ENCODE data around the gene CAPN11.

CAPN11 gene

GRCh38 chr6:44115866-44116265, 42.8 kb upstream of the CAPN11 start:
- no peak for TF ChIP-seq CTCF (conservative IDR thresholded peaks at IDR 0.05; ENCODE audit: control insufficient read depth, insufficient read depth, low read depth, low read length)
- peak; percentile 14 for DNase-seq (ENCODE audit: low read depth)
- H3K4me3 ChIP-seq (ENCODE audit: control insufficient read depth, low read depth, low read length) = no peak overlapping the region

GRCh38 chr6:44116641-44117382, 41.8 kb upstream of the CAPN11 start:
- H3K4me3 ChIP-seq (ENCODE audit: control insufficient read depth, low read depth, low read length) = peak overlapping the region; percentile 6
- DNase-seq (ENCODE audit: low read depth) = peak; percentile 88
- TF ChIP-seq CTCF (conservative IDR thresholded peaks at IDR 0.05; ENCODE audit: control insufficient read depth, insufficient read depth, low read depth, low read length) = no peak

GRCh38 chr6:44117397-44118128, 41.1 kb upstream of the CAPN11 start:
- no peak for TF ChIP-seq CTCF (conservative IDR thresholded peaks at IDR 0.05; ENCODE audit: control insufficient read depth, insufficient read depth, low read depth, low read length)
- no peak overlapping the region for H3K4me3 ChIP-seq (ENCODE audit: control insufficient read depth, low read depth, low read length)
- no peak for DNase-seq (ENCODE audit: low read depth)

GRCh38 chr6:44119704-44120262, 38.8 kb upstream of the CAPN11 start:
- H3K4me3 ChIP-seq (ENCODE audit: control insufficient read depth, low read depth, low read length) = no peak overlapping the region
- no peak for TF ChIP-seq CTCF (conservative IDR thresholded peaks at IDR 0.05; ENCODE audit: control insufficient read depth, insufficient read depth, low read depth, low read length)
- peak; percentile 18 for DNase-seq (ENCODE audit: low read depth)

- H3K4me3 ChIP-seq (ENCODE audit: control insufficient read depth, low read depth, low read length) = no peak overlapping the region
- no peak for TF ChIP-seq CTCF (conservative IDR thresholded peaks at IDR 0.05; ENCODE audit: control insufficient read depth, insufficient read depth, low read depth, low read length)
- DNase-seq (ENCODE audit: low read depth) = no peak
These were observed 37.8 kb upstream of the CAPN11 start for GRCh38 chr6:44120692-44121443.

GRCh38 chr6:44122801-44123200, 35.8 kb upstream of the CAPN11 start:
- no peak for TF ChIP-seq CTCF (conservative IDR thresholded peaks at IDR 0.05; ENCODE audit: control insufficient read depth, insufficient read depth, low read depth, low read length)
- peak; percentile 44 for DNase-seq (ENCODE audit: low read depth)
- no peak overlapping the region for H3K4me3 ChIP-seq (ENCODE audit: control insufficient read depth, low read depth, low read length)

Data from fibroblast of mammary gland (primary cell).